Endometrial microvascular endothelial cells (primary cell): ENCODE measurements around the gene CC2D2A. TPM values are rescaled to one million over a fixed set of nuclear protein-coding genes. Genes with fewer than 3 reads are reported as not detected.

Experiments used
- in situ Hi-C: cut with HindIII; loops from 2 replicates; pipeline ENCODE4 v1.10.0; 2017; ENCODE audit warnings: low sequenced_read_pairs, low pct_unique_long_range_greater_than_20kb; ENCODE audit errors: inconsistent ontology term
- total RNA-seq: library from RNA; depleted of rRNA; stranded (reverse); fragments of >200 nt; gene quantifications from one replicate; pipeline ENCODE4 v1.2.3, GENCODE V29; 2015; ENCODE audit errors: inconsistent ontology term

CC2D2A gene
- total RNA-seq, 1 donor from 2014 or later: 1.7 TPM

GRCh38 chr4:15544248-15544729 is 74.6 kb downstream of the CC2D2A start:
- in situ Hi-C loops: no loop called here

DNA sequence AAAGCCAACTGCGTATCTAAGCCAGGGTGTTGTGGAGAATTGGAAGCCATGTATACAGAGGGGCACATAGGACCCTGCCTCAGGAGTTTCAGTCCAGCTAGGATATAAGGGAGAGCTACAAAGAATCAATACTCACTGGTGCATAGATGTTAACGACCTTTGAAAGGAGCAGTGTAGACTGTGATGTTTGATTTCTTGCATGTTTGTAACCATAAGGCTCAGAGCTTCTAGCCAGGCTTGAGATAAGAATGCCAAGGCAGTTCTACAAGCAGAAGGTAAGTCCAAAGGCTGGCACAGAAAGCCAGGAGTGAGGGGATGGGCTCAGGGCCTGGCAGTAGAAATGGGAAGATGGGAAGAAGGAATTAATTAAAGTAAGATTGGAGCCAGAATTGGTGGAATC is 75.7 kb downstream of the CC2D2A start:
- in situ Hi-C loops: no loop called here

- in situ Hi-C loops: no loop called here
Measured at GRCh38 chr4:15547392-15547791, 77.7 kb downstream of the CC2D2A start.

DNA sequence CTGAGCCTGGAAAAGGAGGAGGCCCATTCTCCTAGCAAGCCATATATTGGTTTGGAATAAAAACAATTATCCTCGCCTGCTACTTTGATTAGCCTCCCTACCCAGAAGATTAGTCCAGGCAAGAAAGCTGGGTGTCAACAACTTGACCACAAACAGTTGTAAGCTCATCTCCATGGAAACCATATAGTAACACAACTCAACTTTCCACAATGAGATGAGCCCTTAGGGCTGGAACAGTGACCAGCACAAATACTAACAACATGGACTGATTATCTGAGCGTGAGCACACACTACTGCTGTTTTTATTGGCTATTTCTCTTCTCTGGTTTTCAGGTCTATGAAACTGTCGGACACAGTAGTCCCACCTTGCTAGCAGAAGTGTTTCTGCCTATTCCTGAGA is 80.8 kb downstream of the CC2D2A start:
- in situ Hi-C loops: no loop called here

GRCh38 chr4:15551740-15552446 is 82.2 kb downstream of the CC2D2A start:
- in situ Hi-C loops: no loop called here

DNA sequence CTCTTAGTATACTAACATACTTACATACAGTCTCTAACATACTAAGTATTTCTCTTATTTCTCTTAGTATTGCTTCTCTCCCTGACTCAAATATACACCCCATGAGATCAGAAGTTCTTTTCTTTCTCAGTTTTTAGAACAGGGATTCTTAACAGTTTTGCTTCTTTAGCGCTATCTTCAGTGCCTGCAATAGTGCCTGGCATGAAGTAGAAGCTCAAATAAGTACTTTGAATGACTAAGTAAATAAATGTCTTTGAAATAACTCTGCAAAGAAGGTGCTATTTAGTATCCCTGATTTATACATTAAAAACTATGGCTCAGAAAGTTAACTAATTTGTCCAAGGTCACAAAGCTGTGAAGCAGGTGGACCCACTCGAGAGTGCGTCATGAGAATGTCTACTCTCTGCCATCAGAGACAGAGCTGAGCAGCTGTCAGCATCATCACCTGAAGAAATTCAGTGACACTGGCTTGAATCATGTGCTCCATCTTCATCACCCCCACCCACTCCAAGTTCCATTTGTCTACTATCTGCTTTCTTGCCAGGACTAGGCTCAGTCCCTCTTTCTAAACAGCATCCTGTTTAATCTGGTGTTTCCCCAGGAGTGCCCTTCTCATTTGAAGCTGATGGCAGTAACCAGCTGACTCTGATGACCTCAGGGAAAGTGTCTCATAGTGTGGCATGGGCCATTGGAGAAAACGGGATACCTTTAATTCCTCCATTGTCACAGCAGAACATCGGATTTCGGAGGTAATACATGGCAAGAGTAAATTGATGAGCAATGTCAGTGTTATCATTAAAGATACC is 83.1 kb downstream of the CC2D2A start:
- in situ Hi-C loops: no loop called here

GRCh38 chr4:15556511-15557092 is 86.9 kb downstream of the CC2D2A start:
- in situ Hi-C loops: no loop called here

DNA sequence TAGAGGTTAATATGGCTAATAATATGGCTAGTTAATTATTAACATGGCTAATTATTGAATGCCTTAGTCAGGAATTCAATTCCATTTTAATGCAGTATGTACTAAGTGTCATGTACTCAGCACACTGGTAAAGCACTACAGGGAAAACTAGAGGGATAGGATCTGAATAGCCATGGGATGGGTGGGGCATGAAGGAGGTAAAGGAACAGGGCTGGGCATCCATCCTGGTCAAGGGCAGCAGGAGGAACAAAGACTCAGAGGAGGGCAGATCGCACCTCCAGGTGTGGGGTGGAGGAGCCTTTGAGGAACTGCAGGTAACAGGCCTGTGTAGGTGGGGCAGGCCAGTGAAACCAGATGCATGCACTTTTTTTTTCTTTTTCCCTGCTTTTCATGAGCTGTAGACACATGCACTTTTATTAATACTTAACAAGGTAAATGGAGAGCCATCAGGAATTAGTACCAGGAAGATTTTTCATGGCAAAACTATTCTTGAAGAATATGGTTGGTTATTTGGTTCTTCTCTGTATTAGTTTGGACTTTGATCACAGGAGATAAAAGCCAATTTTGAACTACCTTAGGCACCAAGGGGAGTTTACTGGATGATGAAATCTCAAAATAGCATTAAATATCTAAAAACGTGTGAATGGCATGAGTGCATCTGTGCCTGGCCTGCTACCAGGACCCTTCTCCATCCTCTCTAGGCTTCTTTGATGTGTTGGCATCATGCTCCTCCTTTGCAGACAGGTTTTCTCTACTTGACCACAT is 88.3 kb downstream of the CC2D2A start:
- in situ Hi-C loops: no loop called here

GRCh38 chr4:15558561-15558960 is 88.9 kb downstream of the CC2D2A start:
- in situ Hi-C loops: no loop called here

DNA sequence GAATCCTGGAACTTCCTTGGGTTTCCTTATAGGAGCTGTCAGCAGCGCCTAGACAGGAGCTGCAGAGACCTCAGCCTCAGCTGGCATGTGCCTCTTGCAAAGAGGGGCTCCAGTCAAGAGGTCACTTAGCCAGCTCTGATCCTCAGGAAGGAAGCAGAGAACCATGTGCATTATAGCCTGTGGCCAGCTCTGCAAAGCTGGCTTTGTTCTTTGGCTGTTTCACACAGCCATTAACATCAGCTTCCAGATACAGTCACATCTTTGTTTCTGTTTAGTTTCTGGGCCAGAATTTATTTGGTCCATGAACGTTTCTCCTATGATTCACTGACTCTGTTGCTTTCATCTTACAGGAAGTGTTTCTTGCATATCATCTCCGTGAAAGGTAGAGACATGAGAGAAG is 92.4 kb downstream of the CC2D2A start:
- in situ Hi-C loops: no loop called here

- in situ Hi-C loops: no loop called here
Measured at GRCh38 chr4:15562623-15563022, 92.9 kb downstream of the CC2D2A start.

- in situ Hi-C loops: no loop called here
Measured at GRCh38 chr4:15563871-15564270, 94.2 kb downstream of the CC2D2A start.

DNA sequence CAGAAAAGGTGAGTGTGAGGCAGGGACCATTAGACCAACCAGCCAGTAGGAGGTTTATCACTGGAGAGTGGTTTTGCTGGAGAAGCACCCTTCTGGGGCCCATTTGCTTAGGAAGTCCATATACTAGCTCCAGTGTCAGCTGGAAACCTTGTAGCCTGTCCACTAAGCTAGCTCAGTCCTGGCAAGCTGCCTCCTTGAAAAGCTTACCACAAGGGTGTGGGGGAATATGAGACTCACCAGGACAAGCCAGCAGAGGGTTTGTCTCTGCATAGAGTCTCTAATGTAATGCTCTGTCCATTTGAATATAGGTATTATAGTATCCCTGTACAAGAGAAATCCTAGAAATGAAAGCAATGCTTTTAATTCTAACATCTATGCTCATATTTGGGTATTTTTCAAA is 99.1 kb downstream of the CC2D2A start:
- in situ Hi-C loops: no loop called here

- in situ Hi-C loops: no loop called here
Measured at GRCh38 chr4:15569746-15570145, 100.1 kb downstream of the CC2D2A start.

DNA sequence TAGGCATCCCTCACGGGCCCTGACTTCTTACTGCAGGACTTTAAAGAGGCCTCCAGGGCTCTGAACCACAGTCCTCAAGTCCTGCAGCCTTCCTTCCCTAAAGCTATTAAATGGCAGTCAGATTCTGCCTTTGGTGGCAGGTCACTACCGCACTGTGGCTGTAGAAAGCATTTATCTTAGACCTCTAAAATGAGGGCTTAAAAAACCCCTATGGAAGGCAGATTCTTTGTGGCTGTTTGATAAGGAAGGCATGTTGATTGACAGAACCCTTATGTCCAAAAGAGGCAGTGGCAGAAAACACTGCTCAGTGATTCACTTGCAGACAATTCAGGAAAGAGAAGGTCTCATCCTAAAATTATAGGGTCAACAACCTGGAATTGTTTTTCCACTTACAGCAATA is 106.3 kb downstream of the CC2D2A start:
- in situ Hi-C loops: no loop called here

DNA sequence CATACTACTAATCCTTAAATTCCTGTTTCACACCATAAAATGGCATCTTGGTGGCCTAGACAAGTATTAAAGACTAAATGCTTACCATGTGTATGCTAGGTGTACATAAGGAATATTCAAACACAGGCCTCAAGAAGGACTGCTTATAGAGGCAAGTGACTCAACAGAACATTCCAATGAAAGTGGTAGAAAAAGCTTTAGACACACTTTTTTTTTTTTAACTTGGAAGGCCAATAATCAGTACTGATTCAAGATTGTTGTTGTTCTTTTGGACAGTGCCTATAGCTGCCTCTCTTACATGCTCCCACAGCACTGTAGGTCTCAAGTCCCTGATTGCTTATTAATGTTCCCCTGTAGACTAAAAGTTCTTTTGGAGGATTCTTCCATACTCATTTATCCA is 107.8 kb downstream of the CC2D2A start:
- in situ Hi-C loops: no loop called here

GRCh38 chr4:15584785-15585184 is 115.1 kb downstream of the CC2D2A start:
- in situ Hi-C loops: no loop called here

GRCh38 chr4:15585331-15585730 is 115.6 kb downstream of the CC2D2A start:
- in situ Hi-C loops: no loop called here

- in situ Hi-C loops: no loop called here
Measured at GRCh38 chr4:15586066-15586465, 116.4 kb downstream of the CC2D2A start.
